Measurements from ENCODE around the gene MUL1.

The MUL1 gene

DNA sequence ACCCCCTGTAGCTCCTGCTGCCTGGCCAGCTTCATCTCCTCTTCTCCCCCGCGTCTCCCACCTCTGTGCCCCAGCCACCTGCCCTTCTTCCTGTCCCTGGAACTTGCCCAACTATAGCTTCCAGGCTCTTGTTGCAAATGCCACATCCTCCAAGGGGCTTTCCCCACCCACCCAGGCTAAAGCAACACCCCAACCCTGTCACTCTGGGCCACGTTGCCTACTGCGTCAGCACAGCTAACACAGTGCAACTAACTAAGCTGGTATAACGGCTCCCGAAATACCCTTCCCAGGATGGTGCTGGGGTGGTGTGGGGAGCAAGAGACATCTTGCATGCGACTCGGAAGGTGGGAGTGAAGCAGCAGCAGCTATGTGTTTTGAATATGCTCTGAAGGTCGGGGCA, 41.7 kb downstream of the MUL1 start:
- DNase-seq: no peak

DNA sequence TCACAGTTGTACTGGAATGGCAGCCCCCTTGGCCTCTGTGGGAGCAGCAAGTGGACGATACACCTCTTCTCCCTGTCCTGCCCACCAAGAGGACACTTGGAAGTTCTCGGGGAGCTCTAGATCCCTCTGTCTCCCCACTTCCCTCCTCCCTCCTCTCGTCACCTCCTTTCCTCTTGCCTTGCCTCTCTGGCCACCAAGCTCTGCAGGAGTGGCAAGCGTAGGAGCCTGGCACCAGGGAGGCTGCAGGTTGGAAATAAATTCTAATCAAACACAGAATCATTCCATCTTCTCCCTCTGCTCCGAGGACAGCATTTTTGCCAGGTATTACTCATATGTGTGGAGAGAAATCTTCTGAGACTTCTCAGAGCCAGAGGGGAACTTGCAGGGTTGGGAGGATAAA, 42.8 kb downstream of the MUL1 start:
- DNase-seq: no peak

GRCh38 chr1:20463502-20463901, 44.4 kb downstream of the MUL1 start:
- no peak for DNase-seq

DNA sequence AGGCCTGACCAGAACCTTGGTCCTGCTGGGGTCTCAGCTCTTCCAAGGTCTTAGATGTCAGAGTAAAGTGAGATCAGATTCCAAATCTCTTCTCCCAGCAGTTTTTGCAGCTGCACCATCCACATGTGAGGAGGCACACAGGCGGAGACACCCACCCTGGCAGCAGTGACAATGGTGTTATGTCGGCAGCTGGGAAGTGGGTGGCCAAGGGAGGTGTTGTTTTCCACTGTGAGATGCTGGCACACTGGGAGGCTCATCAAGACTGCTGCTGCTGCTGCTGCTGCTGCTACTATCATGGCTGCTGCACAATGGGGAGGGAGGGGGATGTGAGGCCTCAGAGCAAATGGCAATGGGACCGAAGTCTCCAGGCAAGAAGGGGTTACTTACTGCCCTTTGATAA, 45.6 kb downstream of the MUL1 start:
- DNase-seq: no peak

DNA sequence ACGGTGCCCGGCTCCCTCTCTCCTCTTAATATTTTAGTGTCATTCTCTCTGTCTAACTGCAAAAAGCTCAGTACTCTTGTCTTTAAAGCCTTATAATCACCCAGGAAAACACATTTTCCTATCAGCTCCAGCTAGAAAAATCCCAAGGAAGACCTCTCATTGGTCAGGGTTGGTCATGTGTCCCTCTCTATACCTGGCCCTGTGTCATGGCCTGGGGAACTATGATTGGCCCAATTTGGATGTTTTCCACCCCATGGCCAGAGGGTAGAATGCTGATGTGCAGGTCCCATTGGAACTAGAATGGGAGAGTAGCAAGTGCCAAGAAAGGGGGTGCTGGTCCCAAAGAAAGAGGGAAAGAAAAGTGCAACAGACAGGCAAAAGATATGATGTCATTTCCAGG, 49.2 kb downstream of the MUL1 start:
- no peak for DNase-seq

DNA sequence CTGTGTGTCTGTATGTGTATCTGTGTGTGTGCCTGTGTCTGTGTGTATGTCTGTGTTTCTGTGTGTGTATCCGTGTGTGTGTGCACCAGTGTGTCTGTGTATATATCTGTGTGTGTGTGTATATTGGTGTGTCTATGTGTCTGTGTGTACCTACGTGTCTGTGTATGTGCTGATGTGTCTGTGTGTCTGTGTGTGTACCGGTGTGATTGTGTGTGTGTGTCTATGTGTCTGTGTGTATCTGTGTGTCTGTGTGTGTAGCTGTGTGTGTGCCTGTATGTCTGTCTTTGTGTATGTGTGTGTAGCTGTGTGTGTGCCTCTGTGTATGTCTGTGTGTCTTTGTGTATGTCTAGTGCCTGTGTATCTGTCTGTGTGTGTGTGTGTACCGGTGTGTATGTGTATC, 53.9 kb downstream of the MUL1 start:
- no peak for DNase-seq

DNA sequence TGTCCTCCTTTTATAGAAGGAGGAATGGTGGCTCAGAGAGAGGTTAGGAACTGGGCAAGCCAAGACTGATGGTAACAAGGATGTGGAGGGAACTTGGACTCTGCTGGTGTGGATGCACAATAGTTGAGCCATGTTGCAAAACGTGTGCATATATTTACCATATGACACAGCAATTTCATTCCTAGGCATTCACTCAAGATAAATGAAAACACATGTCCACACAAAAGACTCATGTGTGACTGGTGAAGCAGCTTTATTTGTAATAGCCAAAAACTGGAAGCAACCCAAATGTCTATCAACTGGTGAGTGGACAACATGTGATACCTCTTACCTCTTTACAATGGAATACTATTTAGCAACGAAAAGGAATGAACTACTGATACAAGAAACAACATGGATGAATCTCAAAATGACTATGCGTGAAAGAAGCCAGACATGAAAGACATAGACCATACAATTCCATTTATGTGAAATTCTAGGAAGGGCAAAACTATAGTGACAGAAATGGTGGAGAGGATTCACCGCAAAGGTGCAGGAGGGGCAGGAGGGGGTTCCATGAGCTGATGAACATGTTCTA, 58.1 kb downstream of the MUL1 start:
- DNase-seq: no peak
